Measurements from ENCODE around the gene CMTM8. TPM values are rescaled to one million over a fixed set of nuclear protein-coding genes. Genes with fewer than 3 reads are reported as not detected.
"Not testable (repeated sequence)": the region's sequence is repeated elsewhere in the genome, so short reads cannot be mapped to it uniquely, and the experiment has no call there.

Gene CMTM8, protein sequence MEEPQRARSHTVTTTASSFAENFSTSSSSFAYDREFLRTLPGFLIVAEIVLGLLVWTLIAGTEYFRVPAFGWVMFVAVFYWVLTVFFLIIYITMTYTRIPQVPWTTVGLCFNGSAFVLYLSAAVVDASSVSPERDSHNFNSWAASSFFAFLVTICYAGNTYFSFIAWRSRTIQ
- 1 to 10 TPM; 2.8 to 3.2 TPM for total RNA-seq
- long read RNA-seq, donor 1, partial matches to known transcripts: 0 of 4 reads
- long read RNA-seq, donor 1, other reads (novel, unspliced or antisense): 3 of 4 reads
- long read RNA-seq, donor 2, partial matches to known transcripts: 0 of 1 reads
- long read RNA-seq, donor 2, other reads (novel, unspliced or antisense): 1 of 1 reads

DNA sequence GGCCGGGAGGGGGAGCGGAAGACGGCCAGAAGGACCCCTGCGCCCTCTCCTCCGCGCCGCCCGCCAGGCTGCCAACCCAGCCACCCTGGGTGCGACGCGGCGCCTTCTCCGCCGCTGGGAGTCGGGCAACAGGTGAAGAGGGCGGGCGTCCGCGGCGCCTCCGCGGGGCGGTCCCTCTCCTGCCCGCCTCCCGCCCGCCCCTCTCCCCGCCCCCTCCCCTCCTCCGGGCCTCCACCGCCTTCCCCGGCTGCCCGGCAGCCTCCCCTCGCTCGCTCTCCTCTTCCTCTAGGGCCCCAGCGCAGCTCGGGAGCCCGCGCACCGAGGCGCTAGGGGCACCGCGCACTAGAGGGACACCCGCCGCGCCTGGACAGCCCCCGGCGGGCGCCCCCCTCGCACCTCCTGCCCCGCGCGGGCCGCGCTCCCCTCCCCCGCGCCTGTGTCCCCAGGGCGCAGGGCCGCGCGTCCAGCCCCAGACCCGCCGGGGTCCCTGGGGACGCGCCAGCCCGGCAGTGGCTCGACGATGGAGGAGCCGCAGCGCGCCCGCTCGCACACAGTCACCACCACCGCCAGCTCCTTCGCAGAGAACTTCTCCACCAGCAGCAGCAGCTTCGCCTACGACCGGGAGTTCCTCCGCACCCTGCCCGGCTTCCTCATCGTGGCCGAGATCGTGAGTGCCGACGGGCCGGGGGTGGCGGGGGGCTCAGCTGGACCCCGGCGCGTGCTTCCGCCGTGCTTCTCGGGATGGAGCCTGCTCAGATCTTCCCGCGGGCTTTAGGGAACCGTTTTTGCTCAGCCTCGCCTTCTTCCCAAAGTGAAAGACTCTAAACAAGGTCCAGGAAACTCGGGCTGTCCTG is at the start of gene CMTM8:
TSS of gene CMTM8 (plus strand) at position 228 of the 854 bp plus-strand sequence. CDS start at position 521, 293 bp downstream.
- peak; percentile 87 for DNase-seq (ENCODE audit: low spot score)
- intact Hi-C loops (cut with DNase I): no loop called here

DNA sequence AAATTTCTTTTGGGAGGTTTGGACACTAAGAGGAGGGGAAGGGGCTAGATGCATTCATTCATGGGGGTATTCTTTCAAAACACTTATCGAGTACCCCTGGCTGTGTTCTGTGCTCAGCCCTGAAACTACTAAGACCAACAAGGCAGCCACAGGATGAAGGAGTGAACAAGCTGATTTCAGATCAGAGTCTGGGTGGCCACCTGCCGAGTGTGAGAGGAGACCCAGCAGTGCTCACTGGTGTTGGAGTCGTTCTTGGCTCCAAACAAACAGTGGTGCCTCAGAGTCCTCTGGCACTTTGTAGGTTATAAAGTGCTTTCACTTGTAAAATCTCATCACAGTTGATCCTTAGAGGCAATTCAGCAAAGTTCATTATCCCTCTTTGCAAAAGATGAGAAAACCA is 48.8 kb upstream of the CMTM8 start:
- intact Hi-C loops (cut with DNase I): no loop called here
- no peak for DNase-seq (ENCODE audit: low spot score)

DNA sequence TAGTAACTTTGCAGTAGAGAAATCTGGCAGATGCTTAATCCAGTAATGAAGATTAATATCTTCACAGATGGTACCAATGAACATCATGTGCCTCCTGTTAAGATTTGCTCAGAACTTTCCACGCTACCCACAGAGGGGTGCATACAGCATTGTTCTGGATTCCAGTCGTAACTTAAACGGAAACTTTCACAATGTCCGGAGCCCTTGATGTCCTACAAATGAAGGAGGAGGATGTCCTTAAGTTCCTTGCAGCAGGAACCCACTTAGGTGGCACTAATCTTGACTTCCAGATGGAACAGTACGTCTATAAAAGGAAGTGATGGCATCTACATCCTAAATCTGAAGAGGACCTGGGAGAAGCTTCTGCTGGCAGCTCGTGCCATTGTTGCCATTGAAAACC is 47.9 kb upstream of the CMTM8 start:
- DNase-seq (ENCODE audit: low spot score): not testable (repeated sequence)

DNA sequence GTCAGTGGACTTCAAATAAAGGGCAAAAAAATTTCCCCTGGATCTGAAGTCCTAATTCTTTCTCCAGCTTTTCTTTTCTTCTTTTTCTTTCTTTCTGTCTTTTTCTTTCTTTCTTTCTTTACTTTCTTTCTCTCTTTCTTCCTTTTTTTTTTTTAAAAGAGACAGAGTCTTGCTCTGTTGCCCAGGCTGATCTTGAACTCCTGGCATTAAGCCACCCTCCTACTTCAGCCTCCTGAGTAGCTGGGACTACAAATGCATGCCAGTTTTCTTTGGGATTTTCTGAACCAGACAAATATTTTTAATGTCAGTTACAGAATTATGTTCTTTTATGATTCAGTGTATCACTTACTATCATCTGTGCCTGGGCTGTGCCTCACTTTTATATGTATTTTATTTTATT is 45.4 kb upstream of the CMTM8 start:
- intact Hi-C loops (cut with DNase I): no loop called here
- DNase-seq (ENCODE audit: low spot score): no peak

More for the DNA sequence above, 47.9 kb upstream of the CMTM8 start:
- intact Hi-C loops (cut with DNase I): not testable (repeated sequence)

DNA sequence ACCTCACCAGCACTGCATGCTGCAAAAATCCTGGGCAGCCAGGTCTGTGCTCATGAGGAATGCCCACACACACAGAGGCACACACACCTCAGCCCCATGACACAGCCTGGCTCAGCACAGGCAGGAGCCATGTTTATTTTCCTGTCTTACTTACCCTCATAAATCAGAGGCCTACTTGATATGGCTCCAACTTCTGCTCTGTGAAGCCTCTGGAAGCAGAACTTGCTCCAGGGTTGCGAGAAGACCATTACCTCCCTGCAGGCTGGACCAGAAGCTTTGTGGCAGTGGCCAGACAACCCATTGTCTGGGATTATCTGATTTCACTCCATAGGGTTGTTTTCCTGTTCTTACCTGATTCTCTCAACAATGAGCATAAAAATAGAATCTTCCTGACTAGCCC is 43.8 kb upstream of the CMTM8 start:
- no peak for DNase-seq (ENCODE audit: low spot score)
- intact Hi-C loops (cut with DNase I): no loop called here

DNA sequence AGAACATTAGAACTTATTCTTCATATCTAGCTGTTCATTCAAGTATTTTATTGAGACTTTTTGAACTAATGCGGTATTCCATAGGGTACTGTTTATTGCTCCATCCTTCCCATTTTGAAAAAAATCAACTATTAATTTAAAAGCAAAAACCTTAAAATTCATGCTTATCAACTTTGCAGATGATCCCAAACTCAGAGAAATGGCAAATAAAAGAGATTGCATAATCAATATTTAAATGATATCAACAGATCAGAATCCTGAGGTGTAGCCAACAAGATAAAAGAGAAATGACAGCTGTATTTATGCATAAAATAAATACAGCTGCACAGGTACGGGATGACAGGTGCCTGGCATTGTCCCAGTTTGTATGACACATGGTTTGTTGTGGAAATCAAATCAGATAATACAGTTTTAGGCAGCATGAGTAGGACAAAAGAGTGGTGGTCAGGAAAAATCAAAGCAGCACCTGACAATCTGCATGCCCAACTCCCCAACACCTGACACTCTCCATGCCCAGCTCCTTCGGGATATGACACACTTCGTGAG is 42.4 kb upstream of the CMTM8 start:
- DNase-seq (ENCODE audit: low spot score): no peak
- intact Hi-C loops (cut with DNase I): no loop called here

DNA sequence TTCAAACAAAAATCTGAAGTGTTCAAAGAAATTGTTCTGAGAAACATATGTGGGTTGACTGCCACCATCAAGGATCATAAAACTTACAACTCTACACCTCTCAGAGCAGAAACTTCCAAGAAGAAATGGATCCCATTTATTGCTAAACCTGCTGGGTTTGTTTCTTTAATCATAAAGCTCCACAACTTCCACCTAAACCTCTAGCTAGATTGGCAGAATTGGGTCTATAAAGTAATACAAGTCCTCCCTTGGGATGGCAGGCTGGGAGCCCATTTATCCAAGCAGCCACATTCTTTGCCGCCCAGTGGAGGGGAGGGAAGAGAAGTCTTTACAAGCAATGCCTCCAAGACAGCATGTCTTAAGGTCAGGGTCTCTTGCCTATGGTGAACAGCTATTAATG is 40.5 kb upstream of the CMTM8 start:
- intact Hi-C loops (cut with DNase I): no loop called here
- DNase-seq (ENCODE audit: low spot score): no peak

DNA sequence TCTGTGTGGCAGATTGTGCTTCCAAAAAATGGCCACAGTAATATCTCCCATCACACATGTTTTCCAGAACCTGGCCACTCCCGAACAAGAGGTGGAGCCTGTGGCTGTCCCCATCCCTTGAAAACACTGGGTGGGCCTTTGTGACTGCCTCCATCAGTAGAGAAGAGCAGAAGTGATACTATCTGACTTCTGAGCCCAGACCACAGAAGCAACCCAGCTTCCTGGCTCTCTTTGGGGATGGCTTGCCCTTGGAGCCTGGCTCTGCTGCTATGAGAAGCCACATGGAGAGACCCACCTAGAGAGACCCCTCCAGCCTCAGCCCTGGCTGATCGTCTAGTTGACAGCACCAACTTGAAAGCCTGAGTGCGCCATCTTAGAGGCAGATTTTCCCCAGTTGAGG is 39.8 kb upstream of the CMTM8 start:
- intact Hi-C loops (cut with DNase I): no loop called here
- DNase-seq (ENCODE audit: low spot score): no peak

DNA sequence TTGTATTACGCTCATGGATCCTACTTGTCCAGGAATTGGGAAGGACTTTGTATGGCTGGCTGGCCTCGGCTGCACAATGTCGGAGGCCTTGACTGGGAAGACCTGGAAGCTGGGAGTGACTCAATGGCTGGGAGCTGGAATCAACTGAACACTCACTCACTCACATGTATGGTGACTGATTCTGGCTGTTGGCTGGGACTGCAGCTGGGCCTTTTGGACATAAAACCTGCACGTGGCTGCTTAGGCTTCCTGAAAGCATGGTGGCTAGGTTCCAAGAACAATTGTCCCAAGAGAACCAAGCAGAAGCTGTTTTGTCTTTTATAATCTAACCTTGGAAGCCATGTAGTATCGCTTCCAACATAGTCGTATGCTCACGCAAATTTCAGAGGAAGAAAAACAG is 38.0 kb upstream of the CMTM8 start:
- intact Hi-C loops (cut with DNase I): no loop called here
- no peak for DNase-seq (ENCODE audit: low spot score)

DNA sequence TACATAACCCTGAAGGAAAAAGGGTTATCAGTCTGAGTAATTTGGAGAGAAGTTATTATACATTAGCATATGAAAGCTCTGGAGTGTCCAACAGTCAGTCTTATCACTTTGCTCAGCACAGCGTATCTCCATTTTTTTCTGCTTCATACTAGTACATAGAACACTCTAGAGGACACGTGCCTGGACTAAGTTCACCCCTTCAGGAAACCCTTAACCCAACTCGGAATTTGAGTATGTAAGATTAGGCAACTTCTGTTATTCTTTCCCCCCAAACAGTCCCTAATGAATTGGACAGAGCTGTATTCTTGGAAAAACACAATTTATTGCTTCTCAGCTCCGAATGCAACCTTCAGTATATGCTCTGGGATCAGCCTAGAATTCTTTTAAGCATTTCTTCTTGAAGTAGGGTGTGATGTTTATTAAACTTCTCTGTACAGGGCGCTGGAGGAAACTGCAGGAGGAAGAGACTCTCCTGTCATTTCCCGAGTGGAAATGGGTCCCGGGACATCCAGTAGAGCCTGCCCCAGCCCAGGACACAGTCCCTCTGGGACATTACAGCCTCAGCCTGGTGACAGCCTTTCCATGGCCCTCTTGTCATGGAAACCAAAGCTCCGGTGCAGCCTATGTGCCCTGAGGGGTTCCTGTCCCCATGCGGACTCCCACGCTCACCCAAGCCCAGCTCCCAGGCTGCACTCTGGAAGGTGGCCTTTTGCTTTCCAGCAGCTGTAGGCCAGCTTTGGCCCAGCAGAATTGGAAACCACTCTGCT is 37.3 kb upstream of the CMTM8 start:
- intact Hi-C loops (cut with DNase I): no loop called here
- DNase-seq (ENCODE audit: low spot score): no peak

DNA sequence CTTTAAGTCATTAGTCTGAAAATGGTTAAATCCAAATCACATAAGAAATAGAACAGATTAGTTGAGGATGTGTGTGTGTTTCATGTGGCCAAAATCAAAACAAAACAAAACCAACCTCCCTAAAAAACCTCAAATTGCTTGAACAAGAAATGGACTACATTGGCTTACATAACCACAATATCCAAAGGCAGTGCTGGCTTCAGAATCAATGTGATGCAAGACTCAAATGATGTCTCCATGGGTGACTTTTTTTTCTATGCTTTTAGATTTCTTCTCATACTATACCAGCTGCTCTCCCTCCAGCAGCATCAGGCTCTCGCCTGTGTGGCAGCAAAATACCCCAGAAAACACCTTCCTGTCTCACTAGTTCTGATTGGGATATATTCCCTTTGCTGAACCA is 36.0 kb upstream of the CMTM8 start:
- DNase-seq (ENCODE audit: low spot score): no peak
- intact Hi-C loops (cut with DNase I): no loop called here

DNA sequence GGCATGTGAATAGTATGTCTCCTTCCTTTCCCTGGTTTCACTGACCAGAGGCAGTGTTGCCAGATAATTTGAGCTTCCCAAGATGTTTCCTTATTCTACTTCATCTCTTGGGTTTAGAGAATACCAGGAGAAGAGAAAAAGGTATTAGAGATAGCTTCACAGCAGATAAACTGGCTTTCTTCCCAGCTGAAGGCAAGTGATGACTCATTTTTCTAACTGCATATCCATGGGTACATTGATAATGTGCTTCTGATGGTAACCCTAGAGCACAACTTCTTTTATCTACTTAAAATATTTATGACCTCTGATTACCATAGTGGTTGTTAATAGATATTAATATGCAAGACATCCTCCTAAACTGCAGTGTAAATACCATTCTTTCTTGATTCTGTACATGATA is 34.6 kb upstream of the CMTM8 start:
- intact Hi-C loops (cut with DNase I): no loop called here
- no peak for DNase-seq (ENCODE audit: low spot score)

DNA sequence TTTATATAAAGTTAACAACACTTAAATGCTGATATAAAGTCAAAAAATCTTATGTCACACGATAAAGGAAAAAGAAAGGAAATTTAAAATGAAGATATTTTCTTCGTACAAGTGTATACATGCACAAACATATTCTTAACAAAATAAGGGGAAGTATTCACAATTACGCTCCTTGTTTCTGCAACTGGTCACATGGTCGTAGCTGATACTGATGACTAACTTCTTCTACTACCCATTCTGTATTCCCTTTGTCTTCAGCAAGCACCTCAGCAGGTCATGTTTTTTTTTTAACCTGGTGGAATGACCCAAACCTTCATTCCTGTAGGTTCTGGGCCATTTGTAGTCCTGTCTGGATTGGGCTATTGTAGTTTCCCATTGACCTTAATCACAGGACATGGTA is 30.0 kb upstream of the CMTM8 start:
- intact Hi-C loops (cut with DNase I): no loop called here
- no peak for DNase-seq (ENCODE audit: low spot score)

DNA sequence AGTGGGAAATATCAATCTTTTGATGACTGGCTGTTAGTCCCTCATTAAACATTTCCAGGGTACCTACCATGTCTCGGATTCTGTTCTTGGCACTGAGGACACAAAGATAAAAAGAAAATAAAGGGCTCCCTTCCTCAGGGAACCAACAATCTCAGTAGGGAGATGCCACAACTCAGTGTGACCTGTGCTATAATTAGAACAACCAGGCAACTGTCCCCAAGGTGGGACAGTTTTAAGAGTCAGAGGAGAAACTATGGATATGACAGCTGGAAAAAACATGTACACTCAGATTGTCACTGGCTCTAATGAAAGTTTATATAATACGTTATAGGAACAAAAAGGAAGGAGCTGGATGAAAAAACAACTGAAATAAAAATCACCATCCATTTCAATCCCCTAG is 23.3 kb upstream of the CMTM8 start:
- intact Hi-C loops (cut with DNase I): no loop called here
- no peak for DNase-seq (ENCODE audit: low spot score)

DNA sequence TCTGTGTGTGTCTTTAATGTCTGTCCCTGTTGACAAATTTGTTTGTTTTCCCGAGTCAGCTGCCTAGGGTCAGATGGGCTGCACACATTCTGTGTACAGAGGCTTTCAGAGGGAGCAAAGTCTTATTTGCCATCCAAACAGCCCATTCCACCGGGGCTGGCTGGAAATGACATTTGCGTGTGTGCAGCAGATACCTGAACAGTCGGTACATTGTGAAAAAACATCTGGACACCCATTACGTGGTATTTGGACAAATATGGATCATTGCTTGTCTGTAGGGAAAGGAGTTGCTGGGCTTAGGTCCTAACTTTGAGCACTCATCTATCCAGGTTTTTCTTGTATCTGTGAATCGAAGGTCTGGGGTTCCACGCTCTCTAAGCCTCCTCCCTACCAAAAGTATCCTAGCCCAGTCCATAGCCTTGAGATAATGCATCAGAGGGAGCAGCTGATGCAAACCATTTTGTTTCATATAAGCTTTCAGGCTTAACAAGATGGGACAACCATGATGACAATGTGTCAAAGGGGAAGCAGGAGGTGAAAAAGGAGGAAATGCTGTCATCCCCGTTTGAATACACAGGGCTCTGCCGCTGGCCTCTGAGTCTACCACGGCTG is 22.2 kb upstream of the CMTM8 start:
- intact Hi-C loops (cut with DNase I): no loop called here
- no peak for DNase-seq (ENCODE audit: low spot score)

DNA sequence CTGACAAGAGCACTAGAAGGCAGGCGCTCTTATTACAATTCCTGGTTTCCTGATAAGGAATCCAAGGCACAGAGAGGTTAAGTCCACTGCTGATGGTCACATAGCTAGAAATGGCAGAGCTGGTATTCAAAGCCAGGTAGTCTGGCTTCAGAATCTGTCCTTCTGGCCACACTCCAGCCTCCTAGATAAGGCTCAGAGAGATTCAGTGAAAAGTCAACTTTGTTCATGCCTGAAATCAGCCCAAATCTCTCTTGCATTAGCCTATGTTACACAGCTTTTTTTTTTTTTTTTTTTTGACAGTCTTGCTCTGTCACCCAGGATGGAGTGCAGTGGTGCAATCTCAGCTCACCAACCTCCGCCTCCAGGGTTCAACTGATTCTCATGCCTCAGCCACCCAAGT is 21.1 kb upstream of the CMTM8 start:
- DNase-seq (ENCODE audit: low spot score): no peak
- intact Hi-C loops (cut with DNase I): no loop called here

DNA sequence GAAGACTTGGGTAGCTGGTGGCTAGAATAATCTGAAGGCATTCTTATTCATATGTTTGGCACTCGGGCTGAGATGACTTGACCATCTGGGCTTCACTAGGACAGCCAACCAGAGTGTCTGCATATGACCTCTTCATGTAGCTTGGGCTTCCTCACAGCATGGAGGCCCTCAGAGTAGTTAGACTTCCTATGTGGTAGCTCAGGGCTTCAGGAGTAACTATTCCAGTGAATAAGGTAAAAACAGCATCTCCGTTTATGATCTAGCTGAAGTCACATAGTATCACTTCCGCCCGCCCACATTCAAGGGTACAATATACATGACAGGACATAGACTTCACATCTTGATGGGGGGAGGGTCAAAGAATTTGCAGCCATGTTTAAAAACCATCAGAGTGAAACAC is 18.9 kb upstream of the CMTM8 start:
- intact Hi-C loops (cut with DNase I): no loop called here
- no peak for DNase-seq (ENCODE audit: low spot score)

DNA sequence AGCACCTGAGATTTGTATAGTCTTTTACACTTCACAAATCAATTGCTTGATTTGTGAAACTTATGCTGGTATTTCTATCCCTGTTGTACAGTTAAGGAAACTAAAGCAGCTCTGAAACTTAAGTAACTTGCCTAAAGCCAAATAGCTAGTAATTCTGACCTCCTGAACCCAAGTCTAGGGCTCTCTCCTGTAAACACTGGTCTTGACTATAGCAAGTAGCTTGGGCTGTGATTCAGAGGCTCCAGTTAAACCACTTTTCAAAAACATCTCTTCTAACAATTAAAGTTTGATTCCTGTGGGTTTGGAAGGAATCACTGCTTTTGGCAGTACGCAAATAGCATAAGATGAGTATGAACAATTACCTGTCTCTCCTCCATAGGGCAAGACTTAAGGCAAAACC is 18.5 kb upstream of the CMTM8 start:
- DNase-seq (ENCODE audit: low spot score): no peak
- intact Hi-C loops (cut with DNase I): no loop called here

DNA sequence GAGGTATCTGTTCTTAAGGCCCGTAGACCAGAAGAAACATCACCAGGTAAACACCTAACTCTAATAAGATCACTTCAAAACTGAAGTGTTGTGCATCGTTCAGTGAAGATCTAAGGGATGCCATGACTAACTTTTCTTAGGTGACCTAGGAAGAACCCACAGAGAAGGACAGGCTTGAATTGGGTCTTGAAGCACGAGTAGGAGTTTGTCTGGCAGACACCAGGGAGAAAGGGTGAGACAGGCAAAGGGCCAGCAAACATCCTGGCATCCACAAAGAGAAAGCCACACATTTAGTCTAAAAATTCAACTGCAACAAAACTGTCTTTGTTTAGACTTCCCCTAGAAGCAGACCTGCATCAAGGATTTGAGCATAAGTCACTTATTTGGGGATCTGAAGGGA is 15.5 kb upstream of the CMTM8 start:
- no peak for DNase-seq (ENCODE audit: low spot score)
- intact Hi-C loops (cut with DNase I): no loop called here
